Psoas muscle (tissue), 8 donors: ENCODE results near the gene KSR1. TPM values are rescaled to one million over a fixed set of nuclear protein-coding genes. Genes with fewer than 3 reads are reported as not detected.

Experiments used
- ATAC-seq, 4 donors: fragments of 200-7000 bp; cut with Tn5 transposase; one replicate each; pipeline ENCODE4 v1.9.1; 2020; ENCODE audit warnings: moderate library complexity in 3 of 4, mild to moderate bottlenecking in 2 of 4
- DNase-seq, 2 donors: peaks; one replicate each; pipeline ENCODE4 v3.0.0-alpha.2; 2020
- H3K27ac ChIP-seq: fragments of 200-600 bp; one replicate; pipeline ENCODE4 v1.8.0; 2022
- H3K27me3 ChIP-seq, 3 donors: fragments of 200-600 bp in 1 of 3; one replicate each; pipeline versions ENCODE4 v1.6.1 to v1.8.0; 2013 to 2022; ENCODE audit warnings: low read length in 2 of 3, mild to moderate bottlenecking in 2 of 3, moderate library complexity in 1 of 3; ENCODE audit not compliant: insufficient read depth in 3 of 3
- H3K36me3 ChIP-seq, 2 donors: fragments of 200-600 bp in 1 of 2; one replicate each; pipeline versions ENCODE4 v1.6.1 to v1.8.0; 2013 to 2022; ENCODE audit warnings: low read depth in 1 of 2, mild to moderate bottlenecking in 1 of 2, moderate library complexity in 1 of 2; ENCODE audit not compliant: insufficient read depth in 1 of 2
- H3K4me1 ChIP-seq: fragments of 200-600 bp; one replicate; pipeline ENCODE4 v1.8.0; 2022
- H3K4me3 ChIP-seq: fragments of 200-600 bp; one replicate; pipeline ENCODE4 v1.8.0; 2022; ENCODE audit warnings: mild to moderate bottlenecking
- H3K9me3 ChIP-seq: fragments of 200-600 bp; one replicate; pipeline ENCODE4 v1.8.0; 2022
- WGBS, 3 donors: extraction: QIAGEN DNeasy Blood & Tissue Kit; methylation state at CpG; one replicate each; pipeline versions ENCODE4 v1.1.6 to v1.1.7; 2013; 5-methylcytosine and 5-hydroxymethylcytosine counted together
- intact Hi-C, 2 donors: fragments of 100-400 bp; cut with DNase I; formaldehyde crosslinking; loops; one replicate each; pipeline versions ENCODE4 v1.11.0 to v1.14.2; 2022
- polyA plus RNA-seq, 3 donors: library from polyadenylated mRNA; stranded (reverse); fragments of 200-250 nt; gene quantifications; one replicate each; pipeline ENCODE4 v1.2.3, GENCODE V29; 2013
- total RNA-seq, 4 donors: library from RNA; stranded (reverse); fragmentation: NEBNext Ultra II Directional in 2 of 4; extraction: Animal tissue kit (Norgen Biotek cat#: 25700) in 2 of 4; gene quantifications; one replicate each; pipeline versions ENCODE4 v1.2.1 to v1.2.4, GENCODE V29; 2021 to 2023
- TF ChIP-seq, protein P1 (sequence below): fragments of 200-600 bp; IDR thresholded peaks from one replicate; pipeline ENCODE4 v1.8.0; 2022; ENCODE audit warnings: antibody characterized with exemption
- donor health status: healthy with polysubstance abuse.
- donor health status: DM: no; HTN: no; CAD: no; lungs with moderate emphysema.
- donor health status: Bipolar disorder and iron deficiency.
- donor health status: healthy.
- donor health status: DM: yes; HTN: yes; CAD: no.
- donor health status: DM: no; HTN: no; CAD: no.
- donor health status: DM: no; HTN: no; CAD: no.
- donor health status: DM: yes; HTN: yes; CAD: no.

KSR1 gene
- total and polyA plus RNA-seq, 7 donors, result 7.8 to 93.0 (median 46.5) TPM

DNA sequence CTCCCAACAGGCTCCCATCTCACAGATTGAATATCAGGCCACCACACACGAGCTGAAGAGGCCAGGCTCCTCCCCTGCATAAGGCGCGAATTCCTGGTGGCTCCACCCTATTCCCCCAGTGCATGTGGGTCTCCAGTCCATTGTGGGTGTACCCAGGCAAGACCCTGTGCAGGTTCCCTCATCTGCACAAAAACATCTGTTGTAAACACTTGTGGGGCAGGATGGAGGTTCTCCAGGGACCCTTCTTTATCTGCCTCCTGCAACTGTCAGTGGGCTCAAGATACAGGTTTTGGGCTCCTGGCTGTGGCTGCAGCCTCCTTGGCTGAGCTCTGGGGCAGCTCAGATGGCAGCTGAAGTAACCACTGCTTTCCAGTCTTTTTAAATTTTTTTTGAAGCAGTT lies 157.2 kb downstream of the KSR1 start:
- WGBS, 3 donors, result 75 to 90% (median 78%) methylated on average over 3 of the region's 3 CpGs
- intact Hi-C loops, result no loop called here
- ATAC-seq, result no peak
- Histone ChIP-seq H3K36me3 (peaks cover 6 to 100% of the 10 kb centered on the region in 2 donors), H3K27me3 (no peaks in the 10 kb centered on the region), H3K27ac (no peak overlapping the region), H3K4me3 (no peak overlapping the region), H3K4me1 (no peaks in the 10 kb centered on the region), H3K9me3 (no peaks in the 10 kb centered on the region)
- DNase-seq, result no peak
- TF ChIP-seq, protein P1, sequence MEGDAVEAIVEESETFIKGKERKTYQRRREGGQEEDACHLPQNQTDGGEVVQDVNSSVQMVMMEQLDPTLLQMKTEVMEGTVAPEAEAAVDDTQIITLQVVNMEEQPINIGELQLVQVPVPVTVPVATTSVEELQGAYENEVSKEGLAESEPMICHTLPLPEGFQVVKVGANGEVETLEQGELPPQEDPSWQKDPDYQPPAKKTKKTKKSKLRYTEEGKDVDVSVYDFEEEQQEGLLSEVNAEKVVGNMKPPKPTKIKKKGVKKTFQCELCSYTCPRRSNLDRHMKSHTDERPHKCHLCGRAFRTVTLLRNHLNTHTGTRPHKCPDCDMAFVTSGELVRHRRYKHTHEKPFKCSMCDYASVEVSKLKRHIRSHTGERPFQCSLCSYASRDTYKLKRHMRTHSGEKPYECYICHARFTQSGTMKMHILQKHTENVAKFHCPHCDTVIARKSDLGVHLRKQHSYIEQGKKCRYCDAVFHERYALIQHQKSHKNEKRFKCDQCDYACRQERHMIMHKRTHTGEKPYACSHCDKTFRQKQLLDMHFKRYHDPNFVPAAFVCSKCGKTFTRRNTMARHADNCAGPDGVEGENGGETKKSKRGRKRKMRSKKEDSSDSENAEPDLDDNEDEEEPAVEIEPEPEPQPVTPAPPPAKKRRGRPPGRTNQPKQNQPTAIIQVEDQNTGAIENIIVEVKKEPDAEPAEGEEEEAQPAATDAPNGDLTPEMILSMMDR, result no peak

- Histone ChIP-seq H3K9me3 (no peaks in the 10 kb centered on the region), H3K4me3 (no peak overlapping the region), H3K36me3 (peaks cover 6 to 100% of the 10 kb centered on the region in 2 donors), H3K4me1 (no peaks in the 10 kb centered on the region), H3K27ac (no peak overlapping the region), H3K27me3 (no peaks in the 10 kb centered on the region)
- TF ChIP-seq, protein P1, result no peak
- 92 to 100% (median 95%) methylated on average over 1 of the region's 1 CpG for WGBS, 3 donors
- intact Hi-C loops, result no loop called here
- DNase-seq, result no peak
- no peak for ATAC-seq
Observed at GRCh38 chr17:27615121-27615520, 158.9 kb downstream of the KSR1 start.

DNA sequence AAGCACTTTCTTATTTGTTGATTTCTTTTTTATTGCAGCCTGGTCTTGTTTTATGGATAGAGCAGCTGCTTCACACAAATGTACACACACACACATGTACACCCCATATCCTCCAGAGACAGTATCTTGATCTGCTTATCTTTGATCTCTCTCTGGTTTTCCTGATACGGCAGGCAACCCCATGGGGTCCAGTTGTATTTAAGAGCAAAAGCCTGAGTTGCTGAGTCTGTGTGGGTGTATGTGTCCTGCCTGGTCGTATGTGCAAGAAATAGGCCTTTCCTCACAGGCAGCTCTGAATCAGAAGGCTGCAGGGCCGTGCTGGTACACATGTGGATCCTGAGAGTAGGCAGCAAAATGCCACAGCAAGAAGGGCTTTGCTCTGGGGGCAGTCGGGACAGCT lies 160.2 kb downstream of the KSR1 start:
- H3K9me3 ChIP-seq, result no peaks in the 10 kb centered on the region
- no peaks in the 10 kb centered on the region for H3K4me1 ChIP-seq
- H3K4me3 ChIP-seq, result no peak overlapping the region
- H3K27ac ChIP-seq, result no peak overlapping the region
- H3K36me3 ChIP-seq, result peaks cover 6 to 100% of the 10 kb centered on the region in 2 donors
- intact Hi-C loops, result no loop called here
- DNase-seq, result no peak
- WGBS, 3 donors, result 75 to 81% (median 78%) methylated on average over 4 of the region's 4 CpGs
- TF ChIP-seq, protein P1, result no peak
- ATAC-seq, result no peak
- H3K27me3 ChIP-seq, result no peaks in the 10 kb centered on the region

- H3K27ac ChIP-seq, result no peak overlapping the region
- 87 to 90% (median 90%) methylated on average over 8 of the region's 8 CpGs for WGBS, 3 donors
- intact Hi-C loops, result no loop called here
- H3K36me3 ChIP-seq, result peaks cover 4 to 100% of the 10 kb centered on the region in 2 donors
- H3K4me3 ChIP-seq, result no peak overlapping the region
- peaks cover 13% of the 10 kb centered on the region for H3K4me1 ChIP-seq
- no peak for DNase-seq
- no peaks in the 10 kb centered on the region for H3K27me3 ChIP-seq
- no peak for ATAC-seq
- no peaks in the 10 kb centered on the region for H3K9me3 ChIP-seq
- TF ChIP-seq, protein P1, result no peak
Observed at GRCh38 chr17:27618417-27618816, 162.2 kb downstream of the KSR1 start.

- TF ChIP-seq, protein P1, result no peak
- Histone ChIP-seq H3K4me1 (peaks cover 18% of the 10 kb centered on the region), H3K9me3 (no peaks in the 10 kb centered on the region), H3K4me3 (no peak overlapping the region), H3K36me3 (peaks cover 0 to 85% of the 10 kb centered on the region in 2 donors), H3K27ac (no peak overlapping the region), H3K27me3 (no peaks in the 10 kb centered on the region)
- no peak for DNase-seq
- intact Hi-C loops, result no loop called here
- 84 to 90% (median 87%) methylated on average over 9 of the region's 9 CpGs for WGBS, 3 donors
- no peak for ATAC-seq
Observed at GRCh38 chr17:27620721-27621120, 164.5 kb downstream of the KSR1 start.
